Measurements from ENCODE around the gene FASN. TPM values are rescaled to one million over a fixed set of nuclear protein-coding genes. Genes with fewer than 3 reads are reported as not detected.
"Not testable (repeated sequence)": the region's sequence is repeated elsewhere in the genome, so short reads cannot be mapped to it uniquely, and the experiment has no call there.

The FASN gene
- total and polyA plus RNA-seq, 2 donors, result 12.3 to 19.0 TPM

DNA sequence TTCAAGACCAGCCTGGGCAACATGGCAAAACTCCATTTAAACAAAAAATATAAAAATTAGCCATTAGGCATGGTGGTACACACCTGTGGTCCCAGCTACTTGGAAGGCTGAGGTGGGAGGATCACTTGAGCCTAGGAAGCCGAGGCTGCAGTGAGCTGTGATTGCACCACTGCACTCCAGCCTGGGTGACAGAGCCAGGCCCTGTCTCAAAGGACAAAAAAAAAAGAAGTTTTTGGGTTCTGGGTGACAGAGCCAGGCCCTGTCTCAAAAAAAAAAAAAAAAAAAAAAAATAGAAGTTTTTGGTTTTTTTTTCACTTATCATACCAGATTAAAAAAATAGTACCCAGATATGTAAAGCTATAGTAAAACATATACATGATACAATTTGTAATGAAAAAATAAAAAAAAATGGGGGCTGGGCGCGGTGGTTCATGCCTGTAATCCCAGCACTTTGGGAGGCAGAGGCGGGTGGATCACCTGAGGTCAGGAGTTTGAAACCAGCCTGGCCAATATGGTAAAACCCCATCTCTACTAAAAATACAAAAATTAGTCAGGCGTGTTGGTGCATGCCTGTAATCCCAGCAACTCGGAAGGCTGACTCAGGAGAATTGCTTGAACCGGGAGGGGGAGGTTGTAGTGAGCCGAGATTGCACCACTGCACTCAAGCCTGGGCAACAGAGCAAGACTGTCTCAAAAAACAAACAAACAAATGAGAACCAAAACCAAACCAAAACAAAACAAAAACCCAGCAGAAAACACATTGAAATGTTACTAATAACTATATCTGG lies 35.3 kb upstream of the FASN start:
- H3K4me1 ChIP-seq (ENCODE audit: control insufficient read depth in 2 of 2, insufficient read depth in 2 of 2, low read length in 2 of 2), result peaks cover 7 to 12% of the 10 kb centered on the region in 2 donors
- H3K36me3 ChIP-seq (ENCODE audit: control insufficient read depth in 2 of 2, insufficient read depth in 2 of 2, low read length in 1 of 2); H3K4me3 ChIP-seq (ENCODE audit: low read length in 2 of 2); H3K9me3 ChIP-seq (ENCODE audit: control insufficient read depth in 2 of 2, insufficient read depth in 1 of 2, low read length in 1 of 2); DNase-seq (ENCODE audit: low read depth in 6 of 9, low spot score in 9 of 9); H3K27me3 ChIP-seq (ENCODE audit: control insufficient read depth in 2 of 2, insufficient read depth in 1 of 2, low read length in 1 of 2); H3K27ac ChIP-seq (ENCODE audit: low read depth in 1 of 2, low read length in 1 of 2): not testable (repeated sequence)
- 93% methylated on average over 8 of the region's 8 CpGs for WGBS

GRCh38 chr17:82129095-82129494 lies 31.1 kb upstream of the FASN start:
- Histone ChIP-seq H3K4me1 (ENCODE audit: control insufficient read depth in 2 of 2, insufficient read depth in 2 of 2, low read length in 2 of 2) (peaks cover 35 to 51% of the 10 kb centered on the region in 2 donors), H3K27ac (ENCODE audit: low read depth in 1 of 2, low read length in 1 of 2) (no peak overlapping the region), H3K27me3 (ENCODE audit: control insufficient read depth in 2 of 2, insufficient read depth in 1 of 2, low read length in 1 of 2) (no peaks in the 10 kb centered on the region), H3K9me3 (ENCODE audit: control insufficient read depth in 2 of 2, insufficient read depth in 1 of 2, low read length in 1 of 2) (peaks cover 0 to 6% of the 10 kb centered on the region in 2 donors), H3K36me3 (ENCODE audit: control insufficient read depth in 2 of 2, insufficient read depth in 2 of 2, low read length in 1 of 2) (no peaks in the 10 kb centered on the region), H3K4me3 (ENCODE audit: low read length in 2 of 2) (no peak overlapping the region)
- no peak for DNase-seq (ENCODE audit: low read depth in 6 of 9, low spot score in 9 of 9)
- WGBS, result 97% methylated on average over 4 of the region's 4 CpGs

DNA sequence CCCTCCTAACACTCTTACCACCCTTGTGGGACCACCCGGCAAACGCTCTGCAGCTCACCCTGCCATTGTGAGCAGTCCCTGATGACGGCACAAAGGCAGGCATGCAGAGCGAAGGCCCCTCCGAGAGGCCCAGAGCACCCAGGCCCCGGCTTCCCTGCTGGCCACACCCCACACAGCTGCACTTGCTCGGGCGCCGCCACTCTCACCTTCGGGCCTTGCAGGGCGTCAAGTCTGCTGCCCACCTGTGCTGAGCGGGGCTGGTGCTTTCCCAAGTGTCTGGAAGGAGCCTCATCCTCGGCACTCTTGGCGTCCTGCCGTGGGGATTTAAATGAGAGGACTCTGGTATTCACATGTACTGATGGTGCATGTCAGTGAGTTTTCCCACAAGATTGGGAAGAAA lies 30.3 kb upstream of the FASN start:
- H3K27ac ChIP-seq (ENCODE audit: low read depth in 1 of 2, low read length in 1 of 2), result peak overlapping the region; percentile 92 to 96
- H3K4me1 ChIP-seq (ENCODE audit: control insufficient read depth in 2 of 2, insufficient read depth in 2 of 2, low read length in 2 of 2), result peaks cover 40 to 56% of the 10 kb centered on the region in 2 donors
- H3K27me3 ChIP-seq (ENCODE audit: control insufficient read depth in 2 of 2, insufficient read depth in 1 of 2, low read length in 1 of 2), result no peaks in the 10 kb centered on the region
- no peak overlapping the region for H3K4me3 ChIP-seq (ENCODE audit: low read length in 2 of 2)
- H3K9me3 ChIP-seq (ENCODE audit: control insufficient read depth in 2 of 2, insufficient read depth in 1 of 2, low read length in 1 of 2), result peaks cover 0 to 6% of the 10 kb centered on the region in 2 donors
- WGBS, result 69% methylated on average over 15 of the region's 15 CpGs
- DNase-seq (ENCODE audit: low read depth in 6 of 9, low spot score in 9 of 9), result peak in 4 of 9 donors; percentile 29 to 77 (median 47)
- H3K36me3 ChIP-seq (ENCODE audit: control insufficient read depth in 2 of 2, insufficient read depth in 2 of 2, low read length in 1 of 2), result no peaks in the 10 kb centered on the region

- H3K9me3 ChIP-seq (ENCODE audit: control insufficient read depth in 2 of 2, insufficient read depth in 1 of 2, low read length in 1 of 2), result peaks cover 0 to 6% of the 10 kb centered on the region in 2 donors
- H3K27ac ChIP-seq (ENCODE audit: low read depth in 1 of 2, low read length in 1 of 2), result peak overlapping the region; percentile 92 to 96
- H3K4me1 ChIP-seq (ENCODE audit: control insufficient read depth in 2 of 2, insufficient read depth in 2 of 2, low read length in 2 of 2), result peaks cover 40 to 62% of the 10 kb centered on the region in 2 donors
- H3K36me3 ChIP-seq (ENCODE audit: control insufficient read depth in 2 of 2, insufficient read depth in 2 of 2, low read length in 1 of 2), result no peaks in the 10 kb centered on the region
- peak overlapping the region; percentile 25 to 40 for H3K4me3 ChIP-seq (ENCODE audit: low read length in 2 of 2)
- peak in 3 of 9 donors; percentile 28 to 75 (median 59) for DNase-seq (ENCODE audit: low read depth in 6 of 9, low spot score in 9 of 9)
- H3K27me3 ChIP-seq (ENCODE audit: control insufficient read depth in 2 of 2, insufficient read depth in 1 of 2, low read length in 1 of 2), result no peaks in the 10 kb centered on the region
- 46% methylated on average over 9 of the region's 9 CpGs for WGBS
Observed at GRCh38 chr17:82127704-82128103, 29.7 kb upstream of the FASN start.

GRCh38 chr17:82127315-82127595 lies 29.2 kb upstream of the FASN start:
- DNase-seq (ENCODE audit: low read depth in 6 of 9, low spot score in 9 of 9), result peak in 1 of 9 donors; percentile 48
- Histone ChIP-seq H3K4me1 (ENCODE audit: control insufficient read depth in 2 of 2, insufficient read depth in 2 of 2, low read length in 2 of 2) (peaks cover 45 to 67% of the 10 kb centered on the region in 2 donors), H3K27ac (ENCODE audit: low read depth in 1 of 2, low read length in 1 of 2) (peak overlapping the region; percentile 92 to 96), H3K36me3 (ENCODE audit: control insufficient read depth in 2 of 2, insufficient read depth in 2 of 2, low read length in 1 of 2) (no peaks in the 10 kb centered on the region), H3K9me3 (ENCODE audit: control insufficient read depth in 2 of 2, insufficient read depth in 1 of 2, low read length in 1 of 2) (peaks cover 0 to 9% of the 10 kb centered on the region in 2 donors), H3K4me3 (ENCODE audit: low read length in 2 of 2) (peak overlapping the region; percentile 25 to 40), H3K27me3 (ENCODE audit: control insufficient read depth in 2 of 2, insufficient read depth in 1 of 2, low read length in 1 of 2) (no peaks in the 10 kb centered on the region)
- WGBS, result 79% methylated on average over 11 of the region's 11 CpGs

DNA sequence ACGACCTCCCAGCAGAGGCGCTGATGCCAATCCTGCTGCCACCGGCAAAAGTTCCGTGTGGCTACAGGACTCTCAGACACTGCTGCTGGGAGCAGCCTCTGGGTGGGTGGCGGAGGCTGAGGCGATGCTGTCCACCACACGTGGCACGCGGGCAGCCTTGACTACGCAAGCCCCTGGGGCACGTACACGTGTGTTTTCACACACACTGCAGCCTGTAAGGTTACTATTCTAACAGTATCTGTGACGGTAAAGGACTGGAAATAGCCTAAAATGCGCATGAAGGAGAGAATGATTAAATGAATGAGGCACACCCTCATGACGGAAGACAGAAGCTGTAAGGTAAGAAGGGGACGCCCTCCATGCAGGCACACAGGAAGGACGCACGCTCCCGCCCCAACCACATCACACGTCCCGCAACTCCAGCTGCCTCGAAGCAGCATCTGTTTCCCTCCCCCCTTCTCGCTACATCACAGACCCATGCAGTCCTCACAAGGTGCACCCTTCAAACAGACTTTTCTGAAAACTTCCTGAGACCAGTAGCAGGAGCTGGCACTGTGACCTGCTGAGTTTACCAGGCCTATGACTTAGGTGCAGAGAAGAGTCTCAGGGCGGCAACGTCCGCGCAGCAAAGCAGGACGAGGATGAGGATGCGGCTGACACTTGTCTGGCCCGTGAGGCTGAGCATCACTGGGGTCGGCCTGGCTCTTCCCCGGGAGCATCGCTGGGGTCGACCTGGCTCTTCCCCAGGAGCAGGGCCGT lies 28.7 kb upstream of the FASN start:
- Histone ChIP-seq H3K4me3 (ENCODE audit: low read length in 2 of 2) (peak overlapping the region; percentile 24 to 25), H3K36me3 (ENCODE audit: control insufficient read depth in 2 of 2, insufficient read depth in 2 of 2, low read length in 1 of 2) (no peaks in the 10 kb centered on the region), H3K27me3 (ENCODE audit: control insufficient read depth in 2 of 2, insufficient read depth in 1 of 2, low read length in 1 of 2) (no peaks in the 10 kb centered on the region), H3K4me1 (ENCODE audit: control insufficient read depth in 2 of 2, insufficient read depth in 2 of 2, low read length in 2 of 2) (peaks cover 49 to 72% of the 10 kb centered on the region in 2 donors), H3K9me3 (ENCODE audit: control insufficient read depth in 2 of 2, insufficient read depth in 1 of 2, low read length in 1 of 2) (peaks cover 0 to 11% of the 10 kb centered on the region in 2 donors), H3K27ac (ENCODE audit: low read depth in 1 of 2, low read length in 1 of 2) (peak overlapping the region; percentile 92 to 96)
- DNase-seq (ENCODE audit: low read depth in 6 of 9, low spot score in 9 of 9), result peak; percentile 82 to 98 (median 91)
- 38% methylated on average over 35 of the region's 35 CpGs for WGBS

DNA sequence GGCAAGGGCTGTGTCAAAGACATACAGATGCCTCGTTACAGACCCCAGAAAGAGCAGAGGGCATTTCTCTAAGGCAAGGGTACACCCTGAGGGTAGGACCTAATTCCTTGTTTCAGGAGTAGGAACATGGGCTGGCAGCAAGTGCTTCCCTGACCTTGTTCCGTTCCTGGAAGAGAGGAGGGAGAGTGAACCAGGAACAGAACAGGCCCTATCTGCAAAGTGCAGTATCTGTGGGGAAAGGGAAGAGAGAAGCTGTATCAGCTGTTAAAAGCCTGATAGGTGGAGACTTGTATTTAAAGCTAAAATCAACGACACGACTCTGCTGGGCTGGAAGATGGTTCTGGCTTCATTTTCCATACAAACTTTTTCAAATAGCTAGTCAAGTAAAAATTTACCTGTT lies 26.1 kb upstream of the FASN start:
- 96% methylated on average over 4 of the region's 4 CpGs for WGBS
- H3K4me3 ChIP-seq (ENCODE audit: low read length in 2 of 2), result no peak overlapping the region
- peaks cover 52 to 86% of the 10 kb centered on the region in 2 donors for H3K4me1 ChIP-seq (ENCODE audit: control insufficient read depth in 2 of 2, insufficient read depth in 2 of 2, low read length in 2 of 2)
- H3K27me3 ChIP-seq (ENCODE audit: control insufficient read depth in 2 of 2, insufficient read depth in 1 of 2, low read length in 1 of 2), result no peaks in the 10 kb centered on the region
- H3K9me3 ChIP-seq (ENCODE audit: control insufficient read depth in 2 of 2, insufficient read depth in 1 of 2, low read length in 1 of 2), result peaks cover 0 to 21% of the 10 kb centered on the region in 2 donors
- no peaks in the 10 kb centered on the region for H3K36me3 ChIP-seq (ENCODE audit: control insufficient read depth in 2 of 2, insufficient read depth in 2 of 2, low read length in 1 of 2)
- DNase-seq (ENCODE audit: low read depth in 6 of 9, low spot score in 9 of 9), result no peak
- H3K27ac ChIP-seq (ENCODE audit: low read depth in 1 of 2, low read length in 1 of 2), result no peak overlapping the region

DNA sequence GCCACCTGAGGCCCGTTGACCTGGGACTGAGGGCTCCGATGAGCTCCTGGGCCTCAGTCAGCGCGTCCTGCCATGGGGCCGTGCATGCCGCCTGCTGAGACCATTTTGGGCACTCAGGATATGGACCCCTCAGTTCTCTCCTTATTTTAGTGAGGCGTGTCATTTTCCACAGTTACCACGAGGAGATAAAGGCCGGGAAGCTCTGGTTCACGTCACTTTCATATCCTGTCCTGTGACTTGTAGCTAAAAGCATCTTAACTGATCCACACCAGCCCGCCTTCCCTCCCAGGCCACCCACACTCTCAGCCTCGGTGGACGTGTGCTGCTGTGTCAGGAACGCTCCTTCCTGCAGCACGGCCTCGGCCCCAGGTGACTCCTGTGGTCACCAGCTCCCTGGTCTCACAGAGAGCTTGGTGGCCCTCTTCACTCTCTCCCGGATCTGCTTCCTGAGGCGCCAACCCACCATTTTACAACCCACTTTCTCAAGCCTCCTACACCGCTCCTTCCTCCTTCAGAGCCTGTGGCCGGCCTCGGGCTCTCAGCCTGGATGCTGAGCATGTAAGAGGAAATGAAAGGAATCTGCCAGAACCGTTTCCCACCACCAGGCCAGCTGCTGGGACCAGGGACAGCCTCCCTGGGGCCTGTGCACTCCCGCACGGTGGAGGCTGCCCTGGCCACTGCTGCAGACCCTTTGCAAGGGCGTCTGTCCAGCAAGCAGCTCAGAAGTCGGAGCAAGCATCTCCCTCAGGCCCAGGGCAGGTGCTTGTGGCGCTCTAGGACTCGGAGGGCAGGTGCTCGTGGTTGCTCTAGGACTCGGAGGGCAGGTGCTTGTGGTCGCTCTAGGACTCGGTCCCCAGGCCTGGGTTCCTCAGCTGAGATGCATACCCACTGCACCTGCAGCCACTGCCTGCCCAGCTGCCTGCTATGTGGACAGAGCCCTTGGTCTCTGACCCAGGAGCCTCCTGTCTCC lies 23.9 kb upstream of the FASN start:
- DNase-seq (ENCODE audit: low read depth in 6 of 9, low spot score in 9 of 9), result peak in 3 of 9 donors; percentile 51 to 76 (median 56)
- H3K36me3 ChIP-seq (ENCODE audit: control insufficient read depth in 2 of 2, insufficient read depth in 2 of 2, low read length in 1 of 2), result peaks cover 4 to 8% of the 10 kb centered on the region in 2 donors
- peaks cover 34 to 65% of the 10 kb centered on the region in 2 donors for H3K4me1 ChIP-seq (ENCODE audit: control insufficient read depth in 2 of 2, insufficient read depth in 2 of 2, low read length in 2 of 2)
- WGBS, result 76% methylated on average over 32 of the region's 32 CpGs
- H3K9me3 ChIP-seq (ENCODE audit: control insufficient read depth in 2 of 2, insufficient read depth in 1 of 2, low read length in 1 of 2), result peaks cover 0 to 15% of the 10 kb centered on the region in 2 donors
- no peaks in the 10 kb centered on the region for H3K27me3 ChIP-seq (ENCODE audit: control insufficient read depth in 2 of 2, insufficient read depth in 1 of 2, low read length in 1 of 2)
- peak overlapping the region in 1 of 2 donors; percentile 67 for H3K27ac ChIP-seq (ENCODE audit: low read depth in 1 of 2, low read length in 1 of 2)
- no peak overlapping the region for H3K4me3 ChIP-seq (ENCODE audit: low read length in 2 of 2)

Measured in thymus (tissue), 11 donors.